Astrocyte of the spinal cord (primary cell): ENCODE results near the gene TVP23A.

Experiments
- DNase-seq: peaks from one replicate; pipeline ENCODE4 v3.0.0; 2011; ENCODE audit warnings: low read depth, low spot score
- H3K4me3 ChIP-seq: 2 replicates; pipeline ENCODE4 v1.5.1; 2011; ENCODE audit warnings: low read depth, mild to moderate bottlenecking, low read length, moderate library complexity
- CTCF ChIP-seq: IDR thresholded peaks from 2 replicates; pipeline ENCODE4 v1.5.1; 2012; ENCODE audit warnings: low read depth, mild to moderate bottlenecking, low read length, inconsistent platforms
- in situ Hi-C: cut with HindIII; loops from 2 replicates; pipeline ENCODE4 v1.10.0; 2017; ENCODE audit warnings: low sequenced_read_pairs

TVP23A gene

GRCh38 chr16:10813099-10813455 is 5.5 kb downstream of the TVP23A start:
- DNase-seq = no peak
- no peak overlapping the region for H3K4me3 ChIP-seq
- no peak for TF ChIP-seq CTCF
- in situ Hi-C loops = no loop called here

GRCh38 chr16:10812312-10813098 is 6.1 kb downstream of the TVP23A start:
- H3K4me3 ChIP-seq = no peak overlapping the region
- no peak for TF ChIP-seq CTCF
- in situ Hi-C loops = no loop called here
- DNase-seq = no peak

- no peak overlapping the region for H3K4me3 ChIP-seq
- in situ Hi-C loops = no loop called here
- DNase-seq = no peak
- no peak for TF ChIP-seq CTCF
These were observed 8.9 kb downstream of the TVP23A start for GRCh38 chr16:10809706-10810105.

- in situ Hi-C loops = no loop called here
- H3K4me3 ChIP-seq = no peak overlapping the region
- no peak for DNase-seq
- no peak for TF ChIP-seq CTCF
These were observed 9.7 kb downstream of the TVP23A start for GRCh38 chr16:10808850-10809249.

GRCh38 chr16:10808218-10808617 is 10.4 kb downstream of the TVP23A start:
- no peak for TF ChIP-seq CTCF
- no peak overlapping the region for H3K4me3 ChIP-seq
- no peak for DNase-seq
- in situ Hi-C loops = no loop called here

- in situ Hi-C loops = no loop called here
- DNase-seq = no peak
- TF ChIP-seq CTCF = no peak
- no peak overlapping the region for H3K4me3 ChIP-seq
These were observed 11.9 kb downstream of the TVP23A start for GRCh38 chr16:10806698-10807097.
